GM19238 (cell line): Measurements from ENCODE around the gene STAC2.

Experiments
- DNase-seq: peaks from one replicate; pipeline ENCODE4 v3.0.0; 2011; ENCODE audit warnings: low spot score; ENCODE audit not compliant: insufficient read length

Gene STAC2

GRCh38 chr17:39209317-39210092 lies 16.2 kb downstream of the STAC2 start:
- no peak for DNase-seq

- DNase-seq = peak; percentile 72
Measured at GRCh38 chr17:39208893-39209292, 16.9 kb downstream of the STAC2 start.

- DNase-seq = no peak
Measured at GRCh38 chr17:39208136-39208535, 17.6 kb downstream of the STAC2 start.

- DNase-seq = no peak
Measured at GRCh38 chr17:39205112-39205526, 20.6 kb downstream of the STAC2 start.

GRCh38 chr17:39204245-39204644 lies 21.5 kb downstream of the STAC2 start:
- no peak for DNase-seq

- no peak for DNase-seq
Measured at GRCh38 chr17:39200957-39201510, 24.7 kb downstream of the STAC2 start.

GRCh38 chr17:39200070-39200879 lies 25.5 kb downstream of the STAC2 start, which contains the start of gene RPL19:
RPL19 (plus strand) TSS chr17:39200283; CDS start chr17:39200345, 62 bp downstream.
- DNase-seq = peak; percentile 89

- peak; percentile 94 for DNase-seq
Measured at GRCh38 chr17:39199820-39200069, 26.0 kb downstream of the STAC2 start.

- no peak for DNase-seq
Measured at GRCh38 chr17:39198186-39198566, 27.6 kb downstream of the STAC2 start.

GRCh38 chr17:39197380-39198185 lies 28.2 kb downstream of the STAC2 start, which contains the start of gene CACNB1:
CACNB1 (minus strand) TSS chr17:39197669; CDS start chr17:39197495, 174 bp downstream.
- peak; percentile 78 for DNase-seq

GRCh38 chr17:39196808-39197291 lies 28.9 kb downstream of the STAC2 start:
- no peak for DNase-seq

- no peak for DNase-seq
Measured at GRCh38 chr17:39196241-39196807, 29.4 kb downstream of the STAC2 start.

- no peak for DNase-seq
Measured at GRCh38 chr17:39195568-39196160, 30.1 kb downstream of the STAC2 start.

GRCh38 chr17:39194985-39195524 lies 30.7 kb downstream of the STAC2 start:
- no peak for DNase-seq

- no peak for DNase-seq
Measured at GRCh38 chr17:39194089-39194984, 31.4 kb downstream of the STAC2 start.

- DNase-seq = no peak
Measured at GRCh38 chr17:39193346-39193745, 32.4 kb downstream of the STAC2 start.

GRCh38 chr17:39192901-39193300 lies 32.8 kb downstream of the STAC2 start:
- DNase-seq = no peak

GRCh38 chr17:39191750-39192510 lies 33.8 kb downstream of the STAC2 start:
- no peak for DNase-seq
